OCI-LY1 (cell line): Measurements from ENCODE around the gene GGCT.

Source experiments
- H2AFZ ChIP-seq: fragments of 200-600 bp; sonication (generic), shearing (Covaris generic); 2 replicates; pipeline ENCODE4 v1.6.0; 2014; ENCODE audit warnings: antibody characterized with exemption, mild to moderate bottlenecking, low read length
- H3F3A ChIP-seq: fragments of 200-600 bp; sonication (generic), shearing (Covaris generic); 2 replicates; pipeline ENCODE4 v1.6.0; 2014; ENCODE audit warnings: mild to moderate bottlenecking, antibody characterized with exemption, low read length, moderate library complexity; ENCODE audit not compliant: insufficient read depth
- H3K27ac ChIP-seq: fragments of 200-600 bp; sonication (generic); 2 replicates; pipeline ENCODE4 v1.5.1; 2014; ENCODE audit warnings: low read length, mixed run types, mild to moderate bottlenecking, low read depth; ENCODE audit not compliant: poor library complexity, severe bottlenecking
- H3K27me3 ChIP-seq: fragments of 200-600 bp; sonication (generic); 2 replicates; pipeline ENCODE4 v1.6.0; 2014; ENCODE audit warnings: antibody characterized with exemption, mild to moderate bottlenecking, low read length, moderate library complexity; ENCODE audit not compliant: insufficient read depth
- H3K36me3 ChIP-seq: fragments of 200-600 bp; sonication (generic); 2 replicates; pipeline ENCODE4 v1.6.1; 2014; ENCODE audit warnings: mild to moderate bottlenecking, antibody characterized with exemption, low read length, moderate library complexity, mixed read lengths; ENCODE audit not compliant: insufficient read depth
- H3K4me1 ChIP-seq: fragments of 200-600 bp; sonication (generic); 2 replicates; pipeline ENCODE4 v1.5.1; 2014; ENCODE audit warnings: mild to moderate bottlenecking, low read length, moderate library complexity; ENCODE audit not compliant: insufficient read depth, severe bottlenecking
- H3K4me2 ChIP-seq: fragments of 200-600 bp; sonication (generic), shearing (Covaris generic); 2 replicates; pipeline ENCODE4 v1.6.1; 2014; ENCODE audit warnings: low read length
- H3K4me3 ChIP-seq: fragments of 200-600 bp; sonication (generic); 2 replicates; pipeline ENCODE4 v1.5.1; 2014; ENCODE audit warnings: low read length, low read depth, mild to moderate bottlenecking, mixed read lengths; ENCODE audit not compliant: poor library complexity, severe bottlenecking
- H3K79me2 ChIP-seq: fragments of 200-600 bp; shearing (Covaris generic); 2 replicates; pipeline ENCODE4 v1.6.1; 2016; ENCODE audit warnings: mixed run types, low read length, mixed read lengths; ENCODE audit not compliant: insufficient read depth
- H3K9ac ChIP-seq: fragments of 200-600 bp; sonication (generic), shearing (Covaris generic); 2 replicates; pipeline ENCODE4 v1.6.1; 2014; ENCODE audit warnings: mild to moderate bottlenecking, low read length, mixed read lengths
- H3K9me2 ChIP-seq: fragments of 200-600 bp; sonication (generic), shearing (Covaris generic); 2 replicates; pipeline ENCODE4 v1.6.1; 2014; ENCODE audit warnings: low read depth, mild to moderate bottlenecking, low read length, mixed read lengths
- H3K9me3 ChIP-seq: fragments of 200-600 bp; shearing (Covaris generic); 2 replicates; pipeline ENCODE4 v1.6.1; 2014; ENCODE audit warnings: low read length, mixed read lengths
- H4K20me1 ChIP-seq: fragments of 200-600 bp; sonication (generic), shearing (Covaris generic); 2 replicates; pipeline ENCODE4 v1.6.0; 2016; ENCODE audit warnings: mild to moderate bottlenecking, low read length; ENCODE audit not compliant: insufficient read depth
- EZH2 ChIP-seq: fragments of 200-600 bp; sonication (generic), shearing (Covaris generic); IDR thresholded peaks from 2 replicates; pipeline ENCODE4 v1.8.0; 2017; ENCODE audit warnings: borderline replicate concordance, mixed run types, mild to moderate bottlenecking, antibody characterized with exemption, low read length, moderate library complexity, mixed read lengths
- TF ChIP-seq, protein P1 (sequence below): fragments of 200-600 bp; sonication (generic), shearing (Covaris generic); IDR thresholded peaks from 2 replicates; pipeline ENCODE4 v1.5.1; 2017; ENCODE audit warnings: mild to moderate bottlenecking, antibody characterized with exemption, low read length, moderate library complexity, mixed read lengths

GGCT gene

DNA sequence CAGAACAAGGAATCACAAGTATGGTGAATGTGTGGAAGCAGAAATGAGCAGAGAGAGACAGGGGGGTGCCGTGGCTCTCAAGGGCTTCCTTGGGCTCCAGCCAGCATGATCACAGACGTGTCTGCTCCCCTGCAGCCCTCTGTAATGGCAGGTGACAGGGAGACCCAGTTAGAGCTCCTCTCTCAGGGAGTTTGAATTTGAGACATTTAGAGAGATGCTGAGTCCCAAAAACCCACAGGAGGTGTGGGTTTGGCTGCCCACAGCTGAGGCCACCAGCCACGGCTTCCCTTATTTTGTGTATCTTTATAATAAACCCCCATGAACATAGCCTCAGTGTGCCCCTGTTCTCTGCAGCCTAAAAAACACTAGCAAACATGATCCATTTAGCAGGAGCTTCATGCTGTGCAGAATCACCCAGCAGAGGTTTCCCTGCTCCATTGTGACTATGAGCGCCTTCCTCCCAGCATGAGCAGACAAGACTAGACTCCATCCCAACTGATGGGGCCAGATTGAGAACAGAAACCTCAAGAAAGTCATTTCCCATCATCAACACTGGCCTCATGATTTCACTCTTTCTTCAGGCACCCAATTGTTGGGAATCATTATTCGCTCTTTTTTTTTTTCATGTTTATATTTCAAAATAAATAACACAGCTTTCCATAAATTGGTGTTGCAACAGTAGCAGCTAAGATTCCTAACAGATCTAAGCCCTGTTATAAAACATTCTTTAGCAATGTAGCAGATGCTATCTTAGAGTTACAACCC is 39.4 kb downstream of the GGCT start:
- no peaks in the 10 kb centered on the region for H3K36me3 ChIP-seq
- no peak overlapping the region for H3K4me2 ChIP-seq
- TF ChIP-seq, protein P1, sequence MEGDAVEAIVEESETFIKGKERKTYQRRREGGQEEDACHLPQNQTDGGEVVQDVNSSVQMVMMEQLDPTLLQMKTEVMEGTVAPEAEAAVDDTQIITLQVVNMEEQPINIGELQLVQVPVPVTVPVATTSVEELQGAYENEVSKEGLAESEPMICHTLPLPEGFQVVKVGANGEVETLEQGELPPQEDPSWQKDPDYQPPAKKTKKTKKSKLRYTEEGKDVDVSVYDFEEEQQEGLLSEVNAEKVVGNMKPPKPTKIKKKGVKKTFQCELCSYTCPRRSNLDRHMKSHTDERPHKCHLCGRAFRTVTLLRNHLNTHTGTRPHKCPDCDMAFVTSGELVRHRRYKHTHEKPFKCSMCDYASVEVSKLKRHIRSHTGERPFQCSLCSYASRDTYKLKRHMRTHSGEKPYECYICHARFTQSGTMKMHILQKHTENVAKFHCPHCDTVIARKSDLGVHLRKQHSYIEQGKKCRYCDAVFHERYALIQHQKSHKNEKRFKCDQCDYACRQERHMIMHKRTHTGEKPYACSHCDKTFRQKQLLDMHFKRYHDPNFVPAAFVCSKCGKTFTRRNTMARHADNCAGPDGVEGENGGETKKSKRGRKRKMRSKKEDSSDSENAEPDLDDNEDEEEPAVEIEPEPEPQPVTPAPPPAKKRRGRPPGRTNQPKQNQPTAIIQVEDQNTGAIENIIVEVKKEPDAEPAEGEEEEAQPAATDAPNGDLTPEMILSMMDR, result no peak
- TF ChIP-seq EZH2, result no peak
- H3K9me2 ChIP-seq, result no peaks in the 10 kb centered on the region
- no peak overlapping the region for H2AFZ ChIP-seq
- no peaks in the 10 kb centered on the region for H4K20me1 ChIP-seq
- no peak overlapping the region for H3K9ac ChIP-seq
- no peaks in the 10 kb centered on the region for H3F3A ChIP-seq
- no peaks in the 10 kb centered on the region for H3K27me3 ChIP-seq
- peaks cover 22% of the 10 kb centered on the region for H3K4me1 ChIP-seq
- H3K9me3 ChIP-seq, result no peaks in the 10 kb centered on the region
- H3K4me3 ChIP-seq, result no peak overlapping the region
- no peak overlapping the region for H3K27ac ChIP-seq
- H3K79me2 ChIP-seq, result no peaks in the 10 kb centered on the region

GRCh38 chr7:30464231-30464671 is 40.4 kb downstream of the GGCT start:
- no peak overlapping the region for H2AFZ ChIP-seq
- no peak overlapping the region for H3K4me2 ChIP-seq
- no peak for TF ChIP-seq EZH2
- TF ChIP-seq, protein P1, result no peak
- H3K36me3 ChIP-seq, result no peaks in the 10 kb centered on the region
- no peaks in the 10 kb centered on the region for H3K79me2 ChIP-seq
- no peaks in the 10 kb centered on the region for H3K9me2 ChIP-seq
- no peaks in the 10 kb centered on the region for H3K9me3 ChIP-seq
- H4K20me1 ChIP-seq, result no peaks in the 10 kb centered on the region
- no peak overlapping the region for H3K9ac ChIP-seq
- H3K27me3 ChIP-seq, result no peaks in the 10 kb centered on the region
- H3K27ac ChIP-seq, result no peak overlapping the region
- H3K4me3 ChIP-seq, result no peak overlapping the region
- peaks cover 22% of the 10 kb centered on the region for H3K4me1 ChIP-seq
- H3F3A ChIP-seq, result no peaks in the 10 kb centered on the region

DNA sequence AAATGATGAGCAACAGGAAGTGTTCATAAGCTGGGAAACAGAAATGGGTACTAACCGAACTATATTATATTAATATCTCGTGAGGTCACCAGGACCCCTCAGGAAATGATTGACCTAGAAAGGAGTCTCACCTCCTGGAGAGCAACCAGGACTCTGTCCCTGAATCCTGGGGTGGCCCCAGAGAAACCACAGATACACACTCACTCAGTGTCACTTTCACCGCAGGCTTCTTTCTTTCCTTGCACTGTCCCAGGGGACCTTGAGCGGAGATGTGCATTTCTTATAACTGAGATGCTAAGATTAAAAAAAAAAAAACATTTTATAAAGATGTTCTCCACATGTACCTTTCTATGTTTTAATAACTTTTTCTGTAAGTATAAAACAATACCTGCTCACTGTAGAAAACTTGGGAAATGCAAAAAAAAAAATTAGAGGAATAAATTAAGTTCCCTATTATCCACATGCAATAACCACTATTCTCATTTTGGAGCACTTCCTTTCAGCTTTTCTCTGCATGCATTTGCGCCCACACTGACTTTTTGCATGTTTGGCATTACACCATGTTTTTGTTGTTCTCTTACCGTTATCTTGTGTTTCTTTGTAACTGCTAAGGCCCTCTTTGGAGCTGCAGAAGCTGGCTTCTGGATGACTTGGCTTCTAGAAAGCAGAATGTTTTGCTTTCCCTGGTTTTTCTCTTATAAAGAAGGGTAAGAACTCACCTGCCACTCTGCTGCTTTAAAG is 41.1 kb downstream of the GGCT start:
- Histone ChIP-seq H3K4me2 (no peak overlapping the region), H3K4me3 (no peak overlapping the region), H3K27ac (no peak overlapping the region), H3K4me1 (peaks cover 22% of the 10 kb centered on the region), H3K9me3 (no peaks in the 10 kb centered on the region), H4K20me1 (no peaks in the 10 kb centered on the region), H2AFZ (no peak overlapping the region), H3K79me2 (no peaks in the 10 kb centered on the region), H3F3A (no peaks in the 10 kb centered on the region), H3K27me3 (no peaks in the 10 kb centered on the region), H3K36me3 (no peaks in the 10 kb centered on the region), H3K9me2 (no peaks in the 10 kb centered on the region), H3K9ac (no peak overlapping the region)
- TF ChIP-seq, protein P1, result no peak
- TF ChIP-seq EZH2, result no peak
